Endodermal cell (in vitro differentiated cells): ENCODE measurements around the gene SCML1. TPM values are rescaled to one million over a fixed set of nuclear protein-coding genes. Genes with fewer than 3 reads are reported as not detected.

Source experiments
- DNase-seq: peaks from one replicate; pipeline ENCODE4 v3.0.0-alpha.2; 2017
- H3K27ac ChIP-seq: 2 replicates; pipeline ENCODE4 v1.5.1; 2013; ENCODE audit warnings: mild to moderate bottlenecking, low read depth, low read length, moderate library complexity
- H3K27me3 ChIP-seq: 2 replicates; pipeline ENCODE4 v1.6.1; 2013; ENCODE audit warnings: mild to moderate bottlenecking, low read length, moderate library complexity; ENCODE audit not compliant: insufficient read depth, control insufficient read depth, poor library complexity, severe bottlenecking
- H3K36me3 ChIP-seq: 2 replicates; pipeline ENCODE4 v1.7.0; 2013; ENCODE audit warnings: mild to moderate bottlenecking, low read length, moderate library complexity; ENCODE audit not compliant: control insufficient read depth, insufficient read depth
- H3K4me1 ChIP-seq: one replicate; pipeline ENCODE4 v1.7.0; 2013; ENCODE audit warnings: low read length; ENCODE audit not compliant: control insufficient read depth, insufficient read depth
- H3K4me3 ChIP-seq: 2 replicates; pipeline ENCODE4 v1.5.1; 2013; ENCODE audit warnings: mild to moderate bottlenecking, low read length, moderate library complexity
- H3K9ac ChIP-seq: 2 replicates; pipeline ENCODE4 v1.6.1; 2013; ENCODE audit warnings: mild to moderate bottlenecking, low read length, moderate library complexity; ENCODE audit not compliant: poor library complexity, severe bottlenecking; ENCODE audit errors: extremely low read depth
- H3K9me3 ChIP-seq: 2 replicates; pipeline ENCODE4 v1.6.1; 2013; ENCODE audit warnings: mild to moderate bottlenecking, low read length, moderate library complexity; ENCODE audit not compliant: control insufficient read depth
- H3K27ac Mint-ChIP-seq: 2 replicates; pipeline ENCODE4 v1.8.0; 2020; ENCODE audit warnings: mixed read lengths
- H3K27me3 Mint-ChIP-seq: 2 replicates; pipeline ENCODE4 v1.8.0; 2021; ENCODE audit warnings: mild to moderate bottlenecking, mixed read lengths; ENCODE audit not compliant: insufficient read depth
- H3K36me3 Mint-ChIP-seq: 2 replicates; pipeline ENCODE4 v1.8.0; 2020; ENCODE audit warnings: low read depth, mixed read lengths
- H3K4me1 Mint-ChIP-seq: 2 replicates; pipeline ENCODE4 v1.8.0; 2020; ENCODE audit warnings: mixed read lengths
- H3K4me3 Mint-ChIP-seq: 2 replicates; pipeline ENCODE4 v1.8.0; 2020; ENCODE audit warnings: mild to moderate bottlenecking, moderate library complexity, mixed read lengths
- H3K9me3 Mint-ChIP-seq: 2 replicates; pipeline ENCODE4 v1.8.0; 2020; ENCODE audit warnings: mild to moderate bottlenecking, mixed read lengths
- CTCF ChIP-seq: fragments of 200-600 bp; sonication (generic); conservative IDR thresholded peaks from 2 replicates; pipeline ENCODE4 v1.5.0; 2021; ENCODE audit warnings: antibody characterized with exemption, mild to moderate bottlenecking
- WGBS, 2 experiments: methylation state at CpG; one replicate each; pipeline versions ENCODE4 v1.1.5 to v1.1.7; 2013; ENCODE audit warnings: missing lambda C conversion rate in 2 of 2, mixed read lengths in 1 of 2; ENCODE audit not compliant: insufficient coverage in 1 of 2, insufficient read length in 1 of 2; 5-methylcytosine and 5-hydroxymethylcytosine counted together
- total RNA-seq, 2 donors: library from RNA; stranded (reverse); fragmentation: NEBNext Ultra II Directional in 1 of 2; extraction: Animal tissue kit (Norgen Biotek cat#: 25700) in 1 of 2; gene quantifications; 2 replicates in 1 of 2; 3 replicates in 1 of 2; pipeline ENCODE4 v1.2.1, GENCODE V29; 2021

Gene SCML1
- total RNA-seq, 2 donors from 2014 or later, result 0.59 to 2.2 TPM

- Mint-ChIP-seq H3K27me3 (no peaks in the 10 kb centered on the region), H3K9me3 (no peaks in the 10 kb centered on the region), H3K27ac (no peak overlapping the region), H3K4me1 (no peaks in the 10 kb centered on the region), H3K36me3 (no peaks in the 10 kb centered on the region), H3K4me3 (no peak overlapping the region)
- TF ChIP-seq CTCF, result no peak
- no peaks in the 10 kb centered on the region for H3K36me3 ChIP-seq
- no peak overlapping the region for H3K27ac ChIP-seq
- no peaks in the 10 kb centered on the region for H3K4me1 ChIP-seq
- no peaks in the 10 kb centered on the region for H3K9me3 ChIP-seq
- DNase-seq, result no peak
- 71 to 84% methylated on average over 1 to 2 of the region's 2 CpGs for WGBS, 2 experiments
- H3K27me3 ChIP-seq, result no peaks in the 10 kb centered on the region
- no peak overlapping the region for H3K9ac ChIP-seq
- no peak overlapping the region for H3K4me3 ChIP-seq
These were observed 34.1 kb upstream of the SCML1 start for GRCh38 chrX:17703201-17703600.

GRCh38 chrX:17705211-17705610 is 32.1 kb upstream of the SCML1 start:
- H3K36me3 Mint-ChIP-seq, result no peaks in the 10 kb centered on the region
- H3K9ac ChIP-seq, result no peak overlapping the region
- WGBS, 2 experiments, result 96 to 100% methylated on average over 2 of the region's 2 CpGs
- no peaks in the 10 kb centered on the region for H3K4me1 ChIP-seq
- no peaks in the 10 kb centered on the region for H3K36me3 ChIP-seq
- no peak for DNase-seq
- no peaks in the 10 kb centered on the region for H3K27me3 ChIP-seq
- no peak overlapping the region for H3K4me3 ChIP-seq
- no peak overlapping the region for H3K27ac ChIP-seq
- no peaks in the 10 kb centered on the region for H3K27me3 Mint-ChIP-seq
- no peak overlapping the region for H3K27ac Mint-ChIP-seq
- peaks cover 4% of the 10 kb centered on the region for H3K4me1 Mint-ChIP-seq
- H3K9me3 ChIP-seq, result no peaks in the 10 kb centered on the region
- H3K9me3 Mint-ChIP-seq, result no peaks in the 10 kb centered on the region
- TF ChIP-seq CTCF, result no peak
- no peak overlapping the region for H3K4me3 Mint-ChIP-seq

GRCh38 chrX:17706676-17707075 is 30.6 kb upstream of the SCML1 start:
- DNase-seq, result no peak
- H3K4me3 Mint-ChIP-seq, result no peak overlapping the region
- H3K4me1 ChIP-seq, result no peaks in the 10 kb centered on the region
- TF ChIP-seq CTCF, result no peak
- H3K27ac ChIP-seq, result no peak overlapping the region
- peaks cover 4% of the 10 kb centered on the region for H3K4me1 Mint-ChIP-seq
- H3K4me3 ChIP-seq, result no peak overlapping the region
- H3K27ac Mint-ChIP-seq, result no peak overlapping the region
- H3K36me3 Mint-ChIP-seq, result no peaks in the 10 kb centered on the region
- no peaks in the 10 kb centered on the region for H3K36me3 ChIP-seq
- H3K27me3 ChIP-seq, result no peaks in the 10 kb centered on the region
- H3K27me3 Mint-ChIP-seq, result no peaks in the 10 kb centered on the region
- no peak overlapping the region for H3K9ac ChIP-seq
- H3K9me3 ChIP-seq, result no peaks in the 10 kb centered on the region
- H3K9me3 Mint-ChIP-seq, result no peaks in the 10 kb centered on the region
- WGBS, 2 experiments, result 94 to 100% methylated on average over 3 to 4 of the region's 4 CpGs
